ENCODE measurements around the gene IGIP. TPM values are rescaled to one million over a fixed set of nuclear protein-coding genes. Genes with fewer than 3 reads are reported as not detected.

Gene IGIP
- total and polyA plus RNA-seq, 4 donors, result 2.3 to 11.8 (median 3.7) TPM

DNA sequence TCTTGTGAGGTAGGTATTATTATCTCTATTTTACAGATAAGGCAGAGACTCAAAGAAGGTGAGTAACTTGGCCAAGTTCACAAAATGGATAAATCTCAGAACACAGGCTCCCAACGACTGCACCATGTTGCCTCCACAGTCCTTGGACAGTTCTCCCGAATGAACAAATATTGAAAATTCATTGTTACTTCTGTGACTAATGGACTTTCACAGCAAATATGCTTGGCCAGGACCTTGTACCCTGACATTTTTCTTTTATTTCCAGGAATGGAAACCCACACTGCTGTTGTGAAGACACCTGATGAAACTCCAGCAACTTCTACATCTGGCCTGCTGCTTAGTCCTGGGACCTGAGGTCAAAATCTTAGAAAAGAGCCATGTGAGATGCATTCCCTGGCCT is 46.7 kb downstream of the IGIP start:
- no peak overlapping the region for H3K27ac ChIP-seq (ENCODE audit: low read depth in 1 of 2, low read length in 2 of 2)

DNA sequence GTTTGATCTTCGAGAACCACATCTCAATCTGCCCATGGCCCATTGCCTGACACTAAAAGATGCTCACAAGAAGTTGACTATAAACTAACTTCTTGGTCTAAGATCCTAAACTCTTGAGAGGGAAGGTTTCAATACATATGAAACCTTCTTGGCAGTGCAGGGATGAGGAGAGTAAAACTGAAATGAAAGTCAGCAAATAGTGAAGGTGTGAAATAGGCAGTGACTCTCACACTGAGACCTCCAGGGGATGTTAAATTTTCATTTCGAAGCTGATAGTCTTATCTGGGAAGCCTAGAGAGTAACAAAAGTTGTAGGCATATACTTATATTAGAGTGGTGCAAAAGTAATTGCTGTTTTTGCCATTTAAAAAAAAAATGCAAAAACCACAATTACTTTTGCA is 48.3 kb downstream of the IGIP start:
- Histone ChIP-seq H3K9me3 (ENCODE audit: control insufficient read depth in 4 of 4, low read length in 3 of 4) (no peaks in the 10 kb centered on the region), H3K4me3 (ENCODE audit: low read depth in 1 of 3, low read length in 3 of 3) (no peak overlapping the region), H3K36me3 (ENCODE audit: control insufficient read depth in 4 of 4, insufficient read depth in 3 of 4, low read depth in 1 of 4, low read length in 3 of 4) (no peaks in the 10 kb centered on the region), H3K27me3 (ENCODE audit: control insufficient read depth in 4 of 4, insufficient read depth in 4 of 4, low read length in 3 of 4) (no peaks in the 10 kb centered on the region), H3K9ac (ENCODE audit: low read depth in 1 of 2, low read length in 2 of 2) (no peak overlapping the region), H3K4me1 (ENCODE audit: control insufficient read depth in 4 of 4, insufficient read depth in 4 of 4, low read length in 3 of 4) (peaks cover 0 to 10% (median 5%) of the 10 kb centered on the region in 4 donors), H3K27ac (ENCODE audit: low read depth in 1 of 2, low read length in 2 of 2) (no peak overlapping the region)
- TF ChIP-seq GABPA (IDR thresholded peaks at IDR 0.05 in 1 of 2, conservative IDR thresholded peaks at IDR 0.05 in 1 of 2) (no peak), SP1 (IDR thresholded peaks at IDR 0.05) (no peak), FOXA2 (IDR thresholded peaks at IDR 0.05) (no peak), FOXA1 (IDR thresholded peaks at IDR 0.05) (no peak), REST (IDR thresholded peaks at IDR 0.05) (no peak), YY1 (IDR thresholded peaks at IDR 0.05) (no peak), TAF1 (conservative IDR thresholded peaks at IDR 0.05) (no peak), MAX (IDR thresholded peaks at IDR 0.05) (no peak), JUND (IDR thresholded peaks at IDR 0.05) (no peak), RAD21 (IDR thresholded peaks at IDR 0.05) (no peak), CTCF (IDR thresholded peaks at IDR 0.05; ENCODE audit: low read depth, low read length, missing input control) (no peak), HNF4G (IDR thresholded peaks at IDR 0.05) (no peak), EGR1 (IDR thresholded peaks at IDR 0.05; ENCODE audit: low read depth in 2 of 2) (no peak), HNF4A (conservative IDR thresholded peaks at IDR 0.05) (no peak), NR2F2 (IDR thresholded peaks at IDR 0.05) (no peak), RXRA (IDR thresholded peaks at IDR 0.05) (no peak)
- TF ChIP-seq, protein P1, sequence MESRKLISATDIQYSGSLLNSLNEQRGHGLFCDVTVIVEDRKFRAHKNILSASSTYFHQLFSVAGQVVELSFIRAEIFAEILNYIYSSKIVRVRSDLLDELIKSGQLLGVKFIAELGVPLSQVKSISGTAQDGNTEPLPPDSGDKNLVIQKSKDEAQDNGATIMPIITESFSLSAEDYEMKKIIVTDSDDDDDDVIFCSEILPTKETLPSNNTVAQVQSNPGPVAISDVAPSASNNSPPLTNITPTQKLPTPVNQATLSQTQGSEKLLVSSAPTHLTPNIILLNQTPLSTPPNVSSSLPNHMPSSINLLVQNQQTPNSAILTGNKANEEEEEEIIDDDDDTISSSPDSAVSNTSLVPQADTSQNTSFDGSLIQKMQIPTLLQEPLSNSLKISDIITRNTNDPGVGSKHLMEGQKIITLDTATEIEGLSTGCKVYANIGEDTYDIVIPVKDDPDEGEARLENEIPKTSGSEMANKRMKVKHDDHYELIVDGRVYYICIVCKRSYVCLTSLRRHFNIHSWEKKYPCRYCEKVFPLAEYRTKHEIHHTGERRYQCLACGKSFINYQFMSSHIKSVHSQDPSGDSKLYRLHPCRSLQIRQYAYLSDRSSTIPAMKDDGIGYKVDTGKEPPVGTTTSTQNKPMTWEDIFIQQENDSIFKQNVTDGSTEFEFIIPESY (IDR thresholded peaks at IDR 0.05), result no peak
- DNase-seq (ENCODE audit: low spot score), result no peak
- WGBS, result 92% methylated on average over 2 of the region's 2 CpGs

More for the DNA sequence above, 46.7 kb downstream of the IGIP start:
- Histone ChIP-seq H3K27me3 (ENCODE audit: control insufficient read depth in 4 of 4, insufficient read depth in 4 of 4, low read length in 3 of 4) (no peaks in the 10 kb centered on the region), H3K4me1 (ENCODE audit: control insufficient read depth in 4 of 4, insufficient read depth in 4 of 4, low read length in 3 of 4) (peaks cover 0 to 10% (median 5%) of the 10 kb centered on the region in 4 donors), H3K36me3 (ENCODE audit: control insufficient read depth in 4 of 4, insufficient read depth in 3 of 4, low read depth in 1 of 4, low read length in 3 of 4) (no peaks in the 10 kb centered on the region), H3K9ac (ENCODE audit: low read depth in 1 of 2, low read length in 2 of 2) (no peak overlapping the region), H3K9me3 (ENCODE audit: control insufficient read depth in 4 of 4, low read length in 3 of 4) (no peaks in the 10 kb centered on the region), H3K4me3 (ENCODE audit: low read depth in 1 of 3, low read length in 3 of 3) (no peak overlapping the region)
- 48% methylated on average over 2 of the region's 2 CpGs for WGBS
- TF ChIP-seq CTCF (IDR thresholded peaks at IDR 0.05; ENCODE audit: low read depth, low read length, missing input control), result no peak
- TF ChIP-seq TAF1 (conservative IDR thresholded peaks at IDR 0.05), result no peak
- no peak for TF ChIP-seq FOXA2 (IDR thresholded peaks at IDR 0.05)
- TF ChIP-seq RXRA (IDR thresholded peaks at IDR 0.05), result no peak
- TF ChIP-seq HNF4A (conservative IDR thresholded peaks at IDR 0.05), result no peak
- DNase-seq (ENCODE audit: low spot score), result no peak

Data from liver (tissue), 9 donors.